ENCODE data around the gene BTBD19. TPM values are rescaled to one million over a fixed set of nuclear protein-coding genes. Genes with fewer than 3 reads are reported as not detected.

Gene BTBD19
- 16.6 and 19.5 TPM in 2 replicates for total RNA-seq

GRCh38 chr1:44808063-44808937, at the start of gene BTBD19:
Gene BTBD19, plus strand, starts transcription at chr1:44808523. Its CDS starts 298 bp downstream, at chr1:44808821.

GRCh38 chr1:44775078-44775929, 33.0 kb upstream of the BTBD19 start, which contains the start of gene RPS8:
Gene RPS8, plus strand, starts transcription at chr1:44775540. Its CDS starts 57 bp downstream, at chr1:44775597.

GRCh38 chr1:44788120-44788860, 20.0 kb upstream of the BTBD19 start, which contains the start of gene BEST4:
Gene BEST4, minus strand, starts transcription at chr1:44788170. Its CDS starts 465 bp downstream, at chr1:44787705.

DNA sequence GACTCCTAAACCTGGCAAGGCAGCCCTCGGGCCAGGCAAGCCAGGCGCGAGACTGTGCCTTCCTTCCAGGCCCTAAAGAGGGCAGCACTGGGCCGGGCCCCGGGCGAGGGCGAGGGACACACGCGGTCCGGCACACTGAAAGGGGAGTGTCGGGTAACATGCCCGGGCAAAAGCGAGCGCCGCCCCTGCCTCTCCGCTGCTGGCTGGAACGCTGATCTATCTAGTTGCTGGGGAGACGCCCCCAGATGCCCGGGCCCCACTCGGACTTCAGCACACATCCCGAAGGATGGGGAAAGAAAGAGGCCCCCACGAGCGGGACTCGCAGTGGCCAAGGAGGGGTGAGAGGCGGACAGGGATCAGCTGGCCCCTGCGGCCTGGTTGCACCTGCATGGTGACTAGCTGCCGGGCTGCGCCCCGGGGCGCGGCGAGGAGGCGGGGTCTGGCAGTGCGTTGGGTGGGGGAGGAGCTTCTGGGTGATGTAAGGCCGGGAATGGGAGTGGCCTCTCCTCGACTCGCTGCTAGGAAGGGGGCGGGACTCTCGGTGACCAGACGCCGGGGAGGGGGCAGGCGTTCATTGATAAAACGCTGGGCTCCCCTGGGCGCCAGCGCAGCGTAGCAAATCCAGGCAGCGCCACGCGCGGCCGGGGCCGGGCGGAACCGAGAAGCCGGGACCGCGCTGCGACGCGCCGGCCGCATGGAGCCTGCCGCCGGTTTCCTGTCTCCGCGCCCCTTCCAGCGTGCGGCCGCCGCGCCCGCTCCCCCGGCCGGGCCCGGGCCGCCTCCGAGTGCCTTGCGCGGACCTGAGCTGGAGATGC, 8.3 kb upstream of the BTBD19 start, which contains the start of gene PLK3:
Gene PLK3, plus strand, starts transcription at position 608 of the 815 bp plus-strand sequence. Its CDS starts 87 bp downstream, at position 695.

GRCh38 chr1:44806704-44807363, 1.5 kb upstream of the BTBD19 start, which contains the start of gene DYNLT4:
Gene DYNLT4, minus strand, starts transcription at chr1:44807351. Its CDS starts 683 bp downstream, at chr1:44806668.

DNA sequence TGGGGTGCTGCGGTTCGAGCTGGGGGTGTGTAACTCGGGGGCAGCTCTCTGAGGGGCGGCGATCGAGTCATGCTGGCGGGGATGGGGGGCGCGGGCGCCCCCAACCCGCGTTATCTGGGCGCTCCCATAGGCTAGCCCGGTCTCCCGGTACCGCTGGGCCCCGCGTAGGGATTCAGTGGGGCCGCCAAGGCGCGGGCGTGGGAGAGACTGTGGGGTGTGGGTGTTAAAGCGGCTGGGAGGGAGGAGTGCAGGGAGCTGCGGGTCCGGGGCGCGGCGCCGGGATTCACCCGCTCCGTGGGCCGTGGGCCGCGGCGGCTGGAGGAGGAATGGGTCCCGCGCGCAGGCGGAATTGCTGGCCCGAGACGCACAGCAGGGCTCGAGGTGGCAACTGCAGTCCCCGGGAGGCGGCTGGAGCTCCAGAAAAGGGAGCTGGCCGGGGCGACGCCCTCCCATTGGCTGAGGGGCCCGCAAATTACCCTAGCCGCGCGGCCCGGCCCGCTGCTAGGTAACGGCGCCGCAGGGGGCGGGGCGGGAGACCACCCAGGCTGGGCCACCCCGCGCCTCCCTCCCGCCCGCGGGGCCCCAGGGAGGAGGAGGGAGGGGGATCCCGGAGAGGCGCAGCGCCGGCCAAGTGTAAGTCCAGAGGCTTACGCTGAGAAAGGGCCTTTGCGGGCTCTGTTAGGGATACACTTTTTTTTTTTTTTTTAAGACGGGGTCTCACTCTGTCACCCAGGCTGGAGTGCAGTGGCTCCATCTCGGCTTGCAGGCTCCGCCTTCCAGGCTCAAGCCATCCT, 34.7 kb downstream of the BTBD19 start, which contains the start of gene PTCH2:
Gene PTCH2, minus strand, starts transcription at position 392 of the 794 bp plus-strand sequence. Its CDS starts 321 bp downstream, at position 71.

Small RNAs within 50 kb of the gene (small RNA-seq; reads per million reads assigned to genes)
- gene AL136380.1 (not detected), gene SNORD38A (656 reads per million, percentile 99 among the genes with 10 or more reads in this experiment), gene SNORD38B (not detected), gene SNORD46 (52.1 reads per million, percentile 97 among the genes with 10 or more reads in this experiment), gene SNORD55 (not detected)

Other genes starting within 250 kb of the BTBD19 start
- 5.8 and 7.4 TPM in 2 replicates for gene TMEM53, start 134.0 kb upstream of the BTBD19 start, total RNA-seq
- gene ARMH1, start 133.8 kb upstream of the BTBD19 start, total RNA-seq: 0.97 and 2.9 TPM in 2 replicates
- gene RNU5D-1, start 77.4 kb upstream of the BTBD19 start, total RNA-seq: not detected in 2 replicates
- 2.6 TPM in 2 replicates for gene KIF2C, start 68.7 kb upstream of the BTBD19 start, total RNA-seq
- 847 and 1,097 TPM in 2 replicates for gene RPS8, start 33.0 kb upstream of the BTBD19 start, total RNA-seq
- 0.16 and 0.24 TPM in 2 replicates for gene BEST4, start 20.4 kb upstream of the BTBD19 start, total RNA-seq
- 36.5 and 45.4 TPM in 2 replicates for gene PLK3, start 8.1 kb upstream of the BTBD19 start, total RNA-seq
- gene DYNLT4, start 1.2 kb upstream of the BTBD19 start, total RNA-seq: not detected in 2 replicates
- 0.24 and 0.32 TPM in 2 replicates for gene PTCH2, start 34.7 kb downstream of the BTBD19 start, total RNA-seq
- 27.3 and 29.8 TPM in 2 replicates for gene EIF2B3, start 178.1 kb downstream of the BTBD19 start, total RNA-seq
- gene HECTD3, start 202.8 kb downstream of the BTBD19 start, total RNA-seq: 40.1 and 41.7 TPM in 2 replicates
- 105 and 112 TPM in 2 replicates for gene UROD, start 203.7 kb downstream of the BTBD19 start, total RNA-seq

Measured in hair follicle dermal papilla cell (primary cell).